Activated T-cell treated with anti-CD3 and anti-CD28 coated beads, Interleukin-2, amount 50 U/mL, for 72 hours (primary cell): Measurements from ENCODE around the gene EEPD1. TPM values are rescaled to one million over a fixed set of nuclear protein-coding genes. Genes with fewer than 3 reads are reported as not detected.
A peak's percentile ranks its signal among the peaks of the same experiment; 100 is the strongest.

Source experiments
- ATAC-seq, 2 donors: fragments of 150-1000 bp; cut with Tn5 transposase; replicated peaks in 1 of 2; 2 replicates each; pipeline ENCODE4 v1.10.0; 2021; ENCODE audit warnings: moderate library complexity in 2 of 2, mild to moderate bottlenecking in 1 of 2
- DNase-seq, 2 donors: peaks; one replicate each; pipeline ENCODE4 v3.0.0; 2021 to 2022; ENCODE audit warnings: mixed read lengths in 1 of 2
- H3K27ac Mint-ChIP-seq: one replicate; pipeline ENCODE4 v1.8.0; 2022; ENCODE audit warnings: mild to moderate bottlenecking, moderate library complexity, mixed read lengths
- H3K27me3 Mint-ChIP-seq: one replicate; pipeline ENCODE4 v1.8.0; 2022; ENCODE audit warnings: low read depth, mixed read lengths
- H3K36me3 Mint-ChIP-seq, 2 donors: one replicate each; pipeline ENCODE4 v1.8.0; 2022; ENCODE audit warnings: mixed read lengths in 2 of 2, mild to moderate bottlenecking in 1 of 2; ENCODE audit not compliant: insufficient read depth in 2 of 2
- H3K4me1 Mint-ChIP-seq: one replicate; pipeline ENCODE4 v1.8.0; 2022; ENCODE audit warnings: low read depth, mixed read lengths
- H3K4me3 Mint-ChIP-seq, 2 donors: one replicate each; pipeline ENCODE4 v1.8.0; 2022; ENCODE audit warnings: mild to moderate bottlenecking in 2 of 2, mixed read lengths in 2 of 2, moderate library complexity in 2 of 2
- H3K9me3 Mint-ChIP-seq, 2 donors: one replicate each; pipeline ENCODE4 v1.8.0; 2022; ENCODE audit warnings: mixed read lengths in 2 of 2
- total RNA-seq, 2 donors: library from RNA; stranded (reverse); gene quantifications; one replicate each; pipeline ENCODE4 v1.2.3, GENCODE V29; 2022

EEPD1 gene
- total RNA-seq, 2 donors from 2014 or later, result 1.2 to 1.8 TPM

DNA sequence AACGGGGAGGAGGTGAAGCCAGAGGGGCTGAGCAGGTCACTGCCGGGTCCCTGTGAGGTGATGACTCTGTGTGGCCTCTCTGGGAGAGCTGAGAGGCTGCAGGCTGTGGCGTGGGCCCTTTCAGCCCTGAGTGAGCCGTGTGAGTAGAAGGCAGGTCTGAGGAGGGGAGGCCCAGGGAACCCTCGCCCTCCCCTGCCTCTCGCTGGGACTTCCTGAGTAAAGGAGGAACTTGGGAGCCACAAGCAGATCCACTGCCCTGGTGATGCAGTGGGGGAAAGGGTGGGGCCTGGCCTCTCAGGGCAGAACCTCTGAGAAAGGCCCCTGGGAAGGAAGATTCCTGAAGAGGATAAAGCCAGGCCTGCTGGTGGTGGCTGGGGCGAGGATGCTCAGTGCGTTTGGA lies 22.8 kb downstream of the EEPD1 start:
- Mint-ChIP-seq H3K36me3 (no peaks in the 10 kb centered on the region), H3K4me3 (no peak overlapping the region), H3K27ac (no peak overlapping the region), H3K9me3 (peaks cover 0 to 1% of the 10 kb centered on the region in 2 donors), H3K4me1 (peaks cover 19% of the 10 kb centered on the region), H3K27me3 (no peaks in the 10 kb centered on the region)
- DNase-seq (no peak), ATAC-seq (no peak)

DNA sequence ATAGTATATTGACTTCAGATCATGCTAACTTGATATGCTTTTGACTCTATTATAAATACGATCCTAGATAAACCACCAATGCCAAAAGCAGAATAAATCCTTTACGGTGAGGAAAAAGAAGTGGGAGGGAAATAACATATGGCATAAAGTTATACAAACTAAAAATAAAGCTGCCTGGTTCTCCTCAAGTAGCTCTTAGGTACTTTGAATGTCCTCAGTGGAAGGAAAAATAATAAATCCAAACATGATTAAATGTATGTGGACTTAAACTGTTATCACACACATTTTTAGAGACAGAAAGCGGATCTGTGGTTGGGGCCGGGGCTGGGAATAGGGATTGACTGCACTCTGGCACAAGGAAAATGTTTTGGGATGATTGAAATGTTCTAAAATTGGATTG lies 23.6 kb downstream of the EEPD1 start:
- Mint-ChIP-seq H3K4me1 (peaks cover 11% of the 10 kb centered on the region), H3K27me3 (no peaks in the 10 kb centered on the region), H3K9me3 (peaks cover 0 to 1% of the 10 kb centered on the region in 2 donors), H3K27ac (no peak overlapping the region), H3K4me3 (no peak overlapping the region), H3K36me3 (no peaks in the 10 kb centered on the region)
- ATAC-seq, result no peak
- no peak for DNase-seq

DNA sequence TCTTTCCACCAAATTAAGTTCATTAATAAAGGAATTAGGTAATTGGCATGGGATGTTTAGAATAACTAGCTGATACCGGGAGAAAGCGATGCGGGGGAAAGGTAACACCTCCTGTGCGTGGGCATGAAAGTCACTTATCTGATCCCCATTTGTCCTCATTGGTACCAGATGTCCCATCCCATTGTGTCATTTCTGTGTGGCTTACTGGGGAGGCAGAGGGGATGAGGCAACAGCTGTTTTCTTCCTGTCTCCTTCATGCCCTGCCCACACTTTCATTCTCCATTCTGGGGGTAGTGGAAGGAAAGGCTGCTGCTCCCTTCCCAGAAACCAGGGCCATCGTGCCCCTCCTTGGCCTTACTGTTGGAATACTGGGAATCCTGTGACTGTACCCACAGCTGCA lies 27.1 kb downstream of the EEPD1 start:
- no peak for ATAC-seq
- Mint-ChIP-seq H3K4me1 (peaks cover 5% of the 10 kb centered on the region), H3K27me3 (no peaks in the 10 kb centered on the region), H3K36me3 (no peaks in the 10 kb centered on the region), H3K4me3 (no peak overlapping the region), H3K27ac (no peak overlapping the region), H3K9me3 (no peaks in the 10 kb centered on the region)
- no peak for DNase-seq

DNA sequence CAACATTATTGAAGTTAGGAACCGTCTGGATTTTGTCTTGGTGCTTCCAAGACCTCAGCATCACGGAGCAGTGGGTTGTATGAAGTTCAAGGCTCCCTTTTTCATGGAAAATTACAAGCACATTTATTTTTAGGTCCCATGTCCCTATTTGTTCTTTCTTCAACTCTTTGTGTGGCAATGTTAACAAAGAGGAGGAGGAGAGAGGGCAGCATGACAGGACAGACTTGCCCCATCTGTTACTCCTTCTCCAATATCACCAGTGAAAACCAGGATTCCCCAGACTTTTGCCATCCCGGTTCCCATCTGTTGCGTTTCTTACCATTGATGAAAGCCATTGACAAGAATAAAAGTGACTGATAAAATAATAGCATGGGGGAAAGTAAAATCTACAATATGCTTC lies 28.6 kb downstream of the EEPD1 start:
- Mint-ChIP-seq H3K27me3 (no peaks in the 10 kb centered on the region), H3K4me1 (no peaks in the 10 kb centered on the region), H3K4me3 (no peak overlapping the region), H3K27ac (no peak overlapping the region), H3K9me3 (no peaks in the 10 kb centered on the region), H3K36me3 (no peaks in the 10 kb centered on the region)
- DNase-seq (no peak), ATAC-seq (no peak)

DNA sequence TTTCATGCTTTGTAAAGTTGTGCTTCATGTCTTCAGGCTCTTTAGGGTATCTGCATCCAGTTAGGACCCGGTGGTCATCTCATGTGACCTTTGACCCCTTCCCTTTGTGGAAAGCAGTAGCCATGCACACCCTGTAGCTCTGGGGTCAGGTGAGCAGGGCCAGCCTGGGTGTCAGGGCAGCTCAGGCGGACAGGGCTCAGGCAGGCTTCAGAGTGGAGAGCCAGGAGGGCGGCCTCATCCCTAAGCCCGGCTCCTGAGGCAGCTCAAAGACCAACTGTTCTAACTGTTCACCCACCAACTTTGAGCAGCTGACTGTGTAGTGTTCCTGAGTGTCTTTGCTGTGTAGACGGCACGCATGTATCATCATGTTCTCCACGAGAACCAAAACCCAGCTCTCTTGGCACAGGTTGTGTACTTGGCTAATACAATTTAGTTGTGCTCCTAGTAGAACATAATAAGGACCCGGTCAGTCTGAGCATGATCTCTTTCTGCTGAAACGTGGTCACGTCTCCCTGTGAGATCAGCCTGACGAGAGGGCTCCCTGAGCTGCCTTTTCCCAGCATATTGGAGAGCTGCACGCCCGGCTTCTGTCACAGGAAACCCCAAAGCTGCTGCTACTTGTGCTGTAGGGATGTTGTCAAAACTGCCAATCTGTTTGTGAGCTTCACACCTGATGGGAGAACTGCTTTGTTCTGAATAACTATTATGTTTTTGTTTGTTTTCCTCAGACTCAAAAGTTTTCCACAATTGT lies 30.0 kb downstream of the EEPD1 start:
- H3K36me3 Mint-ChIP-seq, result no peaks in the 10 kb centered on the region
- no peaks in the 10 kb centered on the region for H3K4me1 Mint-ChIP-seq
- H3K9me3 Mint-ChIP-seq, result no peaks in the 10 kb centered on the region
- no peak for ATAC-seq
- DNase-seq, result no peak
- H3K27me3 Mint-ChIP-seq, result no peaks in the 10 kb centered on the region
- no peak overlapping the region for H3K4me3 Mint-ChIP-seq
- H3K27ac Mint-ChIP-seq, result no peak overlapping the region

DNA sequence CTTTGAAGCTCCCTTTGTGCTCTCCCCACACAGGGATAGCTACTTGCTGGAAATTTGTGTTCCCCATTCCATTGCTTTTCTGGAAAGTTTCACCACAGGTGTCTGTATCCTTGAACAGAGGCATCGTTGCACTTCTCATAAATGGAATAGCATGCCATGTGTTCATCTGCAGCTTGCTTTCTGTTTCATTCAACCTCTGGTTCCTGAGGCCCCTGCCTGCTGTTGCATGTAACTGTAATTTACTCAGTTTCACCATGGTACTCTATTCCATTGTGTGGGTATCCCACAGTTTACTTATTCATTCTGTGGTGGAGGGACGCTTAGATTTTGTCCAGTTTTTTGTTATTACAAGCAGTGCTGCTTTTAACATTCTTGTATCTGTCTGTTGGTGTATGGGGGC lies 32.0 kb downstream of the EEPD1 start:
- Mint-ChIP-seq H3K4me3 (no peak overlapping the region), H3K36me3 (no peaks in the 10 kb centered on the region), H3K27ac (peak overlapping the region; percentile 6), H3K9me3 (no peaks in the 10 kb centered on the region), H3K27me3 (no peaks in the 10 kb centered on the region), H3K4me1 (no peaks in the 10 kb centered on the region)
- DNase-seq, result no peak
- no peak for ATAC-seq

DNA sequence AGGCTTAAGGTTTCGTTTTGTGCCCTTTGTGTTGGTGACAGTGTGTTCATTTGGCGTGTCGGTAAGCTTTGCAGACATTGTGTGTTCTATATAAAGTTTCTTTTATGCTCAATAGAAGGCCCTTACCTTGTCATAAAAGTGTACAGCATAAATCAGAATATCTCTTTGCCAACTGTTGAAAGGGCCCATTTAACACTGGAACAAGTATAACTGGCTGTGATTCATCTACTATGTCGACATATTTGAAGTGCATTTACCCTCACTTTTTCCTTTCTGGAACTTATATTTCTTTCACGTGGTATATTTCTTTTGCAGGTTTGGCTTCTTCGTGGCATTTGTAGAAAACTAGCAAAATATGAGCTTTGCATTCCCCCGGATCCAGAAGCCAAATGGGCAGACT lies 32.7 kb downstream of the EEPD1 start:
- Mint-ChIP-seq H3K36me3 (no peaks in the 10 kb centered on the region), H3K27ac (no peak overlapping the region), H3K4me3 (no peak overlapping the region), H3K4me1 (no peaks in the 10 kb centered on the region), H3K9me3 (no peaks in the 10 kb centered on the region), H3K27me3 (no peaks in the 10 kb centered on the region)
- DNase-seq (no peak), ATAC-seq (no peak)

DNA sequence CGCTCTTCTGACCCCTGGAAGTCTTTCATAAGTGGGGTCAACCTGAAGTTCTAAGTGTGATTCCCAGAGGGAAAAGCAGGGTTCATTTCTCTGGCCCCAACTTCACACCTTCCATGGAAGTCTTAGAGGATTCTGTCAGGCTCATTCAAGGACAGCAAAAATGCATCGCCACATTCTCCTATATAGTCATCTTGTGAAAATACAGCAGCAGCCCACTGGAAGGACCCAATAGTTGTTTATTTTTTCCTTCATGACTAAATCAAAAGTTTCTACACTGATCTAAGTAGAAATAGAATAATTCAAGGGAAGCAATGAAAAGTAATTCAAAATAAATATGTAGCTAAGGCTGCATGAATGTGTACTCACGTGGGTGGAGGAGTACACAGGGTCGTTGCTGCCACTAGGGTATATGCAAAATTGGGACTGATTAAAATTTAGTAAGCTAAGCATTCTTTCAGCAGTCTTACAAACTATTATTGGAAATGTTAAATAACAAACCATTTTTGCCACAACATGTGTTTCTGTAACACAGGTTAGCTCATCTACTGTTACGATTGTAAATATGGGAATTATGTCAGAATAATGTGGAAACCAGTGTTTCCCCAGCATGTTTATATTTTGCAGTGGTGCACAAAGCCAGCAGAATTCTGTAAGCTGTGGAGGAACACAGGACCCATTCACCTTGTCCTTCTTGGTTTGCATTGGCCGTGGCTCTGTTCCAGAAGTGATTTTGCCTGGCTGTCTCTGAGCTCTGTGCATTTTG lies 33.5 kb downstream of the EEPD1 start:
- H3K27me3 Mint-ChIP-seq, result no peaks in the 10 kb centered on the region
- no peaks in the 10 kb centered on the region for H3K36me3 Mint-ChIP-seq
- no peak overlapping the region for H3K4me3 Mint-ChIP-seq
- H3K4me1 Mint-ChIP-seq, result no peaks in the 10 kb centered on the region
- H3K27ac Mint-ChIP-seq, result peak overlapping the region; percentile 73
- DNase-seq, result no peak
- ATAC-seq, result no peak
- no peaks in the 10 kb centered on the region for H3K9me3 Mint-ChIP-seq

DNA sequence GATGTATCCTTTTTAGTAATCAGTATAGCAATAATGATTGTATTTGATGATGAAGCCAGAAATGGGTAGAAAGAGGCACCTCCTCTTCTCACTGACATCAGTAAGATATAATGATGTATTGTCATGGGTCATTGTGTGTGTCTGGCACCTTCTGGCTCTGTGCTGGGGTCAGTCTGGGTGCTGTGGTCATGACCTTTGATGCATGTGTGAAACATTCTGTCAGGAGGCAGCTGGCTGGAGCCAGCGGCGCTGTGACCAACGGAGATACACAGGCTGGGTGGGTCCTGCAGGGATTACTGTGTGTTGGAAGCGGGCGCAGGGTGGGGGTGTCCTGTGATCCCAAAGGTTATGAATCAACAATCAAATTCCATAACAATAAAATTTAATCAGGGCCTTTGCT lies 35.2 kb downstream of the EEPD1 start:
- Mint-ChIP-seq H3K36me3 (no peaks in the 10 kb centered on the region), H3K4me1 (no peaks in the 10 kb centered on the region), H3K9me3 (no peaks in the 10 kb centered on the region), H3K27me3 (no peaks in the 10 kb centered on the region), H3K4me3 (no peak overlapping the region), H3K27ac (peak overlapping the region; percentile 0)
- ATAC-seq, result peak in 1 of 2 donors; percentile 58
- DNase-seq, result no peak

DNA sequence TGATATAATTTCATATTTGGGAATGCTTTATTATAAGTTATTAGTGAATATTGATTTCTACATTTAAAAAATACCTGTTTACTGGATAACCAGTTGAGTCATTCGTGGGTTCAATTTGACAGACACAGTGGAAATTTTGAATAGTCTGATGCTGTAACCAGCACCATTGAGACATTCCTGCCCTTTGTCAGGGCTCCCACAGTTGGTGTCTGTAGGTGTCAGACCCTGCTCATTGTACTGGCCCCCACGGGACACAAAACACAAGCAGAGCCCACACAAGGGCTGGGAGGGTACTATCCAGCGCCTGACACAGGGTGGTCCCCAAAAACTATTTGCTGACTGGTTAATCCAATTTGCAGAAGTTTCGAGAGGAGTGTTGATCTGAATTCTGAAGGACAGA lies 35.9 kb downstream of the EEPD1 start:
- Mint-ChIP-seq H3K27ac (no peak overlapping the region), H3K27me3 (no peaks in the 10 kb centered on the region), H3K9me3 (no peaks in the 10 kb centered on the region), H3K36me3 (no peaks in the 10 kb centered on the region), H3K4me1 (no peaks in the 10 kb centered on the region), H3K4me3 (no peak overlapping the region)
- peak in 1 of 2 donors; percentile 50 for ATAC-seq
- no peak for DNase-seq

DNA sequence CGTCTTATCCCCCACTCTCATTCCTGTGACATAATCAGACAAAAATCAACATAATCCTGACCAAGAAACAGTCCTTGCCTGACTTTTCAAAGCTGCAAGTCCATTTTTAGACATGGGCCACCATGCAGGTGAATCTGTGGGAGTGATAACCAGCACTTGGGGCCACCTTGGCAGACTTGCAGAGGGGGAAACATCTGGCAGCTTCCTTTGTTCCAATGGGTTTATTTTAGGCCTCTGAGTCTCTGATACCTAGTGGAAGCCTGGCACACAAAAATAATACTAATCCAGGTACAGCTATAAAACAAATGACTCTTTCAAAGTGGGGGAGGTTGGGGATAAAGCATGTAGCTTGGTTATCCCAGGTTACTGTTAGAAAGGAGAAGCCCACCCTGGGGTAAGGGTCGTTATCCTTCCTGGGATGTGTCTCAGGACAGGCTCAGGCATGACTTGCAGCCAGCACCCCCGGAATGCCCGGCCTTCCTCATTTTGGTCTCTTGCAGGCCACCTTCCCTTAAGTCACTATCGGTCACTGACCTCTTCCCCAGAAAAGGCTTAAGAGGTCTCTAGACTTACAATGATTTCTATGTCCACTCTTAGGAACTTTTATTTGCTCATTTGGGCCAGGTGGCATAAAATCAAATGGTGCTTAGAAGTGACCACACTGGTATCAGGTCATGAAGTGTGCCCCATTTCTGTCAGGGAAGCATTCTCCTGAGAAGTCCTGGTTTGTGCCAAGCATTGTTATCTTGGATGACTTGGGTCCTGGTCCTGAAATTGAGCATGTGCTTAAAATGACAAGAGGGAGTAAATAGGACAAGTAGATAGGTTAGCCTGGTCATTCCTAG lies 37.6 kb downstream of the EEPD1 start:
- no peak for ATAC-seq
- Mint-ChIP-seq H3K27ac (no peak overlapping the region), H3K36me3 (no peaks in the 10 kb centered on the region)

DNA sequence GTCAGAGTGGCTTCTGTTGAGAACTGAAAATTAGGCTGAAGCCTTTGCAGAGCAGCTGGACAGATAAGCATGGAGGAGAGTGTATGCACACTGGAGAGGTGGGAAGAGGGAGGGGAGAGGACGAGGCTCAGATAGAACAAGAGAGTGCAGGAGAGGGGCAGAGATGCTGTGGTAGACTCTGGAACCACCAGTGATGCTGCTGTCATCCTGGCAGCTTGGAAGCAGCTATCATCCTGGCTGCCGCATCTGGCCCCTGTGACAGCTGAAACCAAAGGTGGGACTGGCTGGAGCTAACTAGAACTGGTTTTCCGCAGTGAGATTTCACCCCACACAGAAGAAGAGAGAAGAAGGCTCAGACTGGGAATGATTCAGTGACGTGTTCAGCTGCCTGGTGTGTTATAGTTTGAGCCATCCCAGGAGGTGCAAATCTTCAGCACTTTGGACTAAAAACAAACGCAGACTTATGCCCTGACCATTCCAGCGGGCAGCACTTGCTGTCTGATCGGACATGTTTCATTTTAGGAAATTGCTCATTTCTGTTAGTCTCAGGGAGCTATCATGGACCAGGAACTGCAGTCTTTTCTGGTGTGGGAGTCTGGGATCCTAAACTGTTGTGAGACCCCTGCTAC lies 38.4 kb downstream of the EEPD1 start:
- H3K4me3 Mint-ChIP-seq, result no peak overlapping the region
- DNase-seq (no peak), ATAC-seq (no peak)
- no peaks in the 10 kb centered on the region for H3K27me3 Mint-ChIP-seq
- peaks cover 0 to 2% of the 10 kb centered on the region in 2 donors for H3K9me3 Mint-ChIP-seq
- H3K4me1 Mint-ChIP-seq, result no peaks in the 10 kb centered on the region
- no peak overlapping the region for H3K27ac Mint-ChIP-seq
- no peaks in the 10 kb centered on the region for H3K36me3 Mint-ChIP-seq

More for the DNA sequence above, 37.6 kb downstream of the EEPD1 start:
- Mint-ChIP-seq H3K4me3 (no peak overlapping the region), H3K27me3 (no peaks in the 10 kb centered on the region), H3K4me1 (no peaks in the 10 kb centered on the region), H3K9me3 (no peaks in the 10 kb centered on the region)
- DNase-seq, result no peak
